A204.1 (cell line): Measurements from ENCODE around the gene CDH3.
"Not testable (repeated sequence)": the region's sequence is repeated elsewhere in the genome, so short reads cannot be mapped to it uniquely, and the experiment has no call there.

ENCODE experiments used
- FAIRE-seq: peaks from 2 replicates; lab custom pipeline; 2012; peaks lifted over from hg19 to GRCh38; lab: Jason Lieb, UNC

Gene CDH3

GRCh38 chr16:68704232-68704867 is 59.2 kb downstream of the CDH3 start:
- no peak for FAIRE-seq

GRCh38 chr16:68707340-68708152 is 62.4 kb downstream of the CDH3 start:
- FAIRE-seq = no peak

- FAIRE-seq = no peak
These were observed 65.1 kb downstream of the CDH3 start for GRCh38 chr16:68710211-68710610.

GRCh38 chr16:68711421-68712139 is 66.5 kb downstream of the CDH3 start:
- no peak for FAIRE-seq

- no peak for FAIRE-seq
These were observed 68.3 kb downstream of the CDH3 start for GRCh38 chr16:68713361-68713760.

GRCh38 chr16:68715471-68715870 is 70.4 kb downstream of the CDH3 start:
- no peak for FAIRE-seq

- not testable (repeated sequence) for FAIRE-seq
These were observed 71.4 kb downstream of the CDH3 start for GRCh38 chr16:68716516-68716915.

- FAIRE-seq = no peak
These were observed 72.6 kb downstream of the CDH3 start for GRCh38 chr16:68717684-68718083.

GRCh38 chr16:68718590-68718989 is 73.5 kb downstream of the CDH3 start:
- FAIRE-seq = no peak

GRCh38 chr16:68719993-68720489 is 74.9 kb downstream of the CDH3 start:
- FAIRE-seq = no peak

- FAIRE-seq = no peak
These were observed 77.3 kb downstream of the CDH3 start for GRCh38 chr16:68722119-68723024.

- no peak for FAIRE-seq
These were observed 79.7 kb downstream of the CDH3 start for GRCh38 chr16:68724797-68725196.

GRCh38 chr16:68728523-68728922 is 83.4 kb downstream of the CDH3 start:
- FAIRE-seq = no peak

- no peak for FAIRE-seq
These were observed 86.5 kb downstream of the CDH3 start for GRCh38 chr16:68731637-68732036.

- no peak for FAIRE-seq
These were observed 87.1 kb downstream of the CDH3 start for GRCh38 chr16:68732042-68732680.

- no peak for FAIRE-seq
These were observed 87.8 kb downstream of the CDH3 start for GRCh38 chr16:68732741-68733399.

GRCh38 chr16:68733570-68733969 is 88.5 kb downstream of the CDH3 start:
- no peak for FAIRE-seq

GRCh38 chr16:68734782-68735181 is 89.7 kb downstream of the CDH3 start:
- FAIRE-seq = no peak

GRCh38 chr16:68736561-68736960 is 91.5 kb downstream of the CDH3 start:
- FAIRE-seq = no peak

- FAIRE-seq = no peak
These were observed 92.1 kb downstream of the CDH3 start, which contains the start of gene CDH1 for GRCh38 chr16:68737046-68737729. CDH1 (plus strand) TSS chr16:68737292; CDS start chr16:68737416, 124 bp downstream.
